Fibroblast of the aortic adventitia (primary cell): ENCODE measurements around the gene HSDL2. TPM values are rescaled to one million over a fixed set of nuclear protein-coding genes. Genes with fewer than 3 reads are reported as not detected.

Experiments used
- DNase-seq: peaks from one replicate; pipeline ENCODE4 v3.0.0-alpha.2; 2010; ENCODE audit warnings: low read depth
- H3K4me3 ChIP-seq: 2 replicates; pipeline ENCODE4 v1.5.1; 2011; ENCODE audit warnings: low read depth, mild to moderate bottlenecking, control low read depth, low read length, moderate library complexity
- CTCF ChIP-seq: IDR thresholded peaks from 2 replicates; pipeline ENCODE4 v1.5.1; 2011; ENCODE audit warnings: mild to moderate bottlenecking, low read length, control low read depth, inconsistent platforms; ENCODE audit not compliant: insufficient read depth
- total RNA-seq: library from RNA; depleted of rRNA; stranded (reverse); fragments of >200 nt; gene quantifications from 2 replicates; pipeline ENCODE4 v1.2.3, GENCODE V29; 2012; ENCODE audit warnings: low replicate concordance

Gene HSDL2
- total RNA-seq, 1 donor = 54.9 TPM

- no peak overlapping the region for H3K4me3 ChIP-seq
- TF ChIP-seq CTCF = no peak
- DNase-seq = no peak
Observed at GRCh38 chr9:112502175-112502946, 122.5 kb downstream of the HSDL2 start.

- H3K4me3 ChIP-seq = no peak overlapping the region
- no peak for TF ChIP-seq CTCF
- DNase-seq = no peak
Observed at GRCh38 chr9:112503170-112503569, 123.3 kb downstream of the HSDL2 start.

- no peak for DNase-seq
- H3K4me3 ChIP-seq = no peak overlapping the region
- no peak for TF ChIP-seq CTCF
Observed at GRCh38 chr9:112505086-112505485, 125.2 kb downstream of the HSDL2 start.

GRCh38 chr9:112505607-112506006 is 125.7 kb downstream of the HSDL2 start:
- no peak for DNase-seq
- no peak for TF ChIP-seq CTCF
- no peak overlapping the region for H3K4me3 ChIP-seq

- no peak for TF ChIP-seq CTCF
- DNase-seq = no peak
- no peak overlapping the region for H3K4me3 ChIP-seq
Observed at GRCh38 chr9:112506571-112506970, 126.7 kb downstream of the HSDL2 start.

- H3K4me3 ChIP-seq = no peak overlapping the region
- no peak for TF ChIP-seq CTCF
- DNase-seq = no peak
Observed at GRCh38 chr9:112507001-112507680, 127.2 kb downstream of the HSDL2 start.
